Prostate gland (tissue), 2 donors: ENCODE results near the gene NEDD9. TPM values are rescaled to one million over a fixed set of nuclear protein-coding genes. Genes with fewer than 3 reads are reported as not detected.

Experiments used
- DNase-seq: peaks from one replicate; pipeline ENCODE4 v3.0.0-alpha.2; 2019; ENCODE audit warnings: low spot score
- H3K27ac ChIP-seq, 2 donors: fragments of 200-600 bp; sonication (generic); 2 replicates each; pipeline ENCODE4 v1.5.1; 2017 to 2019
- H3K27me3 ChIP-seq: fragments of 200-600 bp; sonication (generic); replicated peaks from 2 replicates; pipeline ENCODE4 v1.5.1; 2019; ENCODE audit not compliant: insufficient read depth
- H3K36me3 ChIP-seq, 2 donors: fragments of 200-600 bp; sonication (generic); 1 replicate in 1 of 2; 2 replicates in 1 of 2; pipeline versions ENCODE4 v1.5.1 to v1.8.1; 2017 to 2019
- H3K4me1 ChIP-seq: fragments of 200-600 bp; sonication (generic); replicated peaks from 2 replicates; pipeline ENCODE4 v1.5.1; 2019
- H3K4me3 ChIP-seq, 2 donors: fragments of 200-600 bp; sonication (generic); 2 replicates each; pipeline ENCODE4 v1.5.1; 2017 to 2019
- H3K9me3 ChIP-seq: fragments of 200-600 bp; sonication (generic); 2 replicates; pipeline ENCODE4 v1.5.1; 2017
- POLR2A ChIP-seq: fragments of 450-650 bp; IDR thresholded peaks from one replicate; pipeline ENCODE4 v1.6.1; 2016; ENCODE audit warnings: antibody characterized with exemption, mild to moderate bottlenecking
- POLR2AphosphoS5 ChIP-seq: sonication (generic); formaldehyde crosslinking; IDR thresholded peaks from one replicate; pipeline ENCODE4 v1.6.1; 2017; ENCODE audit warnings: antibody characterized with exemption
- WGBS: methylation state at CpG from one replicate; pipeline ENCODE4 v1.1.5; 2018; 5-methylcytosine and 5-hydroxymethylcytosine counted together
- intact Hi-C: fragments of 100-400 bp; cut with DNase I; formaldehyde crosslinking; loops from one replicate; pipeline ENCODE4 v1.14.2; 2022
- total RNA-seq, 2 donors: library from RNA; depleted of rRNA; stranded (reverse); fragments of >200 nt; gene quantifications; one replicate each; pipeline ENCODE4 v1.1.0, GENCODE V29; 2016
- TF ChIP-seq, protein P1 (sequence below), 4 experiments: fragments of 200-600 bp in 2 of 4; fragments of 450-650 bp in 2 of 4; sonication (generic) in 2 of 4; IDR thresholded peaks; 1 replicate in 3 of 4; 2 replicates in 1 of 4; pipeline ENCODE4 v1.5.1; 2016 to 2019; ENCODE audit warnings: antibody characterized with exemption in 4 of 4, mild to moderate bottlenecking in 2 of 4, moderate library complexity in 2 of 4

Gene NEDD9
- total RNA-seq, 2 donors from 2014 or later = 51.1 to 72.1 TPM

DNA sequence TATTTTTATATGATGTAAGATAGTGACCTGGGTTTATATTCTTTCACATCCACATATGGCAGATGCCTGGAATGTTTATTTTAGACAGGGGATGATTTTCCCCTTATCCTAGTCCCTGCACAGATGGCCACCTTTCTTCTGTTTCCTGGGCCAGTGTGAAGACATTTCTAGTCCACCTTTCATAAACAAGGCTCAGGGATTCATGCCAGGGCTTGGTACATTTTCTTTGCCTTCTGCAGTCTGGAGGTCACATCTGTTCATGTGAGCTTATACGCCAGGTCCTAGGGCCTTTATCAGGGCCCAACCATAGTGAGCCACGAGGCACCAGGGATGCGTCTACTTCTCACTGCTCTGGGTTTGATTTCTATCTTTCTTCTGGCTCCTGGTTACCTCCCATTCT, 82.9 kb downstream of the NEDD9 start:
- H3K27me3 ChIP-seq = no peaks in the 10 kb centered on the region
- H3K36me3 ChIP-seq = no peaks in the 10 kb centered on the region
- H3K4me3 ChIP-seq = no peak overlapping the region
- no peak for TF ChIP-seq POLR2A
- no peak for TF ChIP-seq POLR2AphosphoS5
- TF ChIP-seq, protein P1, sequence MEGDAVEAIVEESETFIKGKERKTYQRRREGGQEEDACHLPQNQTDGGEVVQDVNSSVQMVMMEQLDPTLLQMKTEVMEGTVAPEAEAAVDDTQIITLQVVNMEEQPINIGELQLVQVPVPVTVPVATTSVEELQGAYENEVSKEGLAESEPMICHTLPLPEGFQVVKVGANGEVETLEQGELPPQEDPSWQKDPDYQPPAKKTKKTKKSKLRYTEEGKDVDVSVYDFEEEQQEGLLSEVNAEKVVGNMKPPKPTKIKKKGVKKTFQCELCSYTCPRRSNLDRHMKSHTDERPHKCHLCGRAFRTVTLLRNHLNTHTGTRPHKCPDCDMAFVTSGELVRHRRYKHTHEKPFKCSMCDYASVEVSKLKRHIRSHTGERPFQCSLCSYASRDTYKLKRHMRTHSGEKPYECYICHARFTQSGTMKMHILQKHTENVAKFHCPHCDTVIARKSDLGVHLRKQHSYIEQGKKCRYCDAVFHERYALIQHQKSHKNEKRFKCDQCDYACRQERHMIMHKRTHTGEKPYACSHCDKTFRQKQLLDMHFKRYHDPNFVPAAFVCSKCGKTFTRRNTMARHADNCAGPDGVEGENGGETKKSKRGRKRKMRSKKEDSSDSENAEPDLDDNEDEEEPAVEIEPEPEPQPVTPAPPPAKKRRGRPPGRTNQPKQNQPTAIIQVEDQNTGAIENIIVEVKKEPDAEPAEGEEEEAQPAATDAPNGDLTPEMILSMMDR (IDR thresholded peaks at IDR 0.05) = no peak
- intact Hi-C loops = loop anchor here (10.0 kb wide), 1 partner anchor 425 kb away; no protein-coding TSS in a partner anchor
- no peaks in the 10 kb centered on the region for H3K4me1 ChIP-seq
- no peak for DNase-seq
- H3K27ac ChIP-seq = no peak overlapping the region
- 95% methylated on average over 3 of the region's 3 CpGs for WGBS
- no peaks in the 10 kb centered on the region for H3K9me3 ChIP-seq

DNA sequence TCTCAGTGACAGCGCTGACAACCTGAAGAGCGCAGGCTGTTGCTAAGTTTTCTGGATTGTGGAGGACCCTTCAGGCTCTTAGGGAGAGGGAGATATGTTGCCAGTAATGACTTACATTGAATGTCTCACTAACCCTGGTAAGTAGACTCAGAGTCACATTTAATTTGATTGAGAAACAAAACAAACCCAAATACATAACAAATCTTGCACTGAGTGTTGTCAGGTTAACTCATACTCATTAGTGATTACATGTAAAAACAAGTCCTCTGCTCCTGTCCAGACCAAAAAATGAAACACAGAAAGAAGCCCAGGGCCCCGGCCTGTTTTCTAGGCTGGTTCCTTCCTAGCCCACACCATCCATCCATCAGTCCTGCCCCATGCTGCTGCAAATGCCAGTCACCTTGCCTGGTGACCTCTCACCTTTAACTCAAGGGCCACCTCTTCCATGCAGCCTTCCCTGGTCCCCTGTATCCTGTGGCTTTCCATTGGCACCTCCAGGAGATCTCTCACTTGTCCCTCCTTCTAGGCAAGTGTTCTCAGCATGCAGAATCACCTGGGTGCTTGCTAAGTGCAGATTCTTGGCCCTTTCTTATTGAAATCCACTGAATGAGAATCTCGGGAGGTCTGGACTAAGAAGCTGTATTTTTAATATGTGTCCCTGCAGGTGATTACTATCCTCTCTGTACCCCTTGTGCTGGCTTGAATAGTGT, 86.2 kb downstream of the NEDD9 start:
- H3K4me1 ChIP-seq = no peaks in the 10 kb centered on the region
- intact Hi-C loops = loop anchor here (1.0 to 10.0 kb wide), 2 partner anchors 350 to 429 kb away; no protein-coding TSS in a partner anchor
- TF ChIP-seq, protein P1 (IDR thresholded peaks at IDR 0.05) = no peak
- no peak for TF ChIP-seq POLR2AphosphoS5
- TF ChIP-seq POLR2A = no peak
- 93% methylated on average over 4 of the region's 4 CpGs for WGBS
- H3K27me3 ChIP-seq = no peaks in the 10 kb centered on the region
- H3K9me3 ChIP-seq = no peaks in the 10 kb centered on the region
- H3K36me3 ChIP-seq = no peaks in the 10 kb centered on the region
- no peak overlapping the region for H3K27ac ChIP-seq
- DNase-seq = no peak
- H3K4me3 ChIP-seq = no peak overlapping the region

DNA sequence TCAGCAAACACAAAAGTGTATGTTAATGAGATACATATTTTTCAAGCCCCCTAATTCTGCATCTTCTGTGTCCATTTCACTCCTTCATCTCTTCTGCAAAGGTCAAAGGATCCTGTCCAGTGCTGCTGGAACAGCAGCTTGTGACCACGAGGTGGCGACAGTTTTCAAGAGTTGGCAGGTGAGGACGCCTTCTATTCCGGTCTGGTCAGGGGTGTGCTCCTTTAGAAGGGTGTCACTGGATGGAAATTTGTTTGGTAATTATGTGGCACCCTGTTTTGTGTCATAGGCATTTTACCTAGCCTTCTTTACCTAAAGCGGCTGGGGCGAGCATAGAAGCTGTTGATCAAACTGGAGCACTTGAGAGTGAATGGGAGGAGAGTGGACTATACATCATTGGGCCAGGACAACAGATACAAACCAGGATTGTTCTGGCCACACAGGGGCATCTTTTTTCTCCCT, 88.0 kb downstream of the NEDD9 start:
- Histone ChIP-seq H3K9me3 (no peaks in the 10 kb centered on the region), H3K4me1 (no peaks in the 10 kb centered on the region), H3K4me3 (no peak overlapping the region), H3K27me3 (no peaks in the 10 kb centered on the region), H3K36me3 (no peaks in the 10 kb centered on the region), H3K27ac (no peak overlapping the region)
- 19% methylated on average over 6 of the region's 6 CpGs for WGBS
- intact Hi-C loops = loop anchor here (10.0 kb wide), 1 partner anchor 430 kb away; no protein-coding TSS in a partner anchor
- TF ChIP-seq, protein P1 (IDR thresholded peaks at IDR 0.05) = peak; percentile 78 to 92 (median 86)
- TF ChIP-seq POLR2AphosphoS5 (peak; percentile 65), POLR2A (no peak)
- DNase-seq = peak; percentile 78

DNA sequence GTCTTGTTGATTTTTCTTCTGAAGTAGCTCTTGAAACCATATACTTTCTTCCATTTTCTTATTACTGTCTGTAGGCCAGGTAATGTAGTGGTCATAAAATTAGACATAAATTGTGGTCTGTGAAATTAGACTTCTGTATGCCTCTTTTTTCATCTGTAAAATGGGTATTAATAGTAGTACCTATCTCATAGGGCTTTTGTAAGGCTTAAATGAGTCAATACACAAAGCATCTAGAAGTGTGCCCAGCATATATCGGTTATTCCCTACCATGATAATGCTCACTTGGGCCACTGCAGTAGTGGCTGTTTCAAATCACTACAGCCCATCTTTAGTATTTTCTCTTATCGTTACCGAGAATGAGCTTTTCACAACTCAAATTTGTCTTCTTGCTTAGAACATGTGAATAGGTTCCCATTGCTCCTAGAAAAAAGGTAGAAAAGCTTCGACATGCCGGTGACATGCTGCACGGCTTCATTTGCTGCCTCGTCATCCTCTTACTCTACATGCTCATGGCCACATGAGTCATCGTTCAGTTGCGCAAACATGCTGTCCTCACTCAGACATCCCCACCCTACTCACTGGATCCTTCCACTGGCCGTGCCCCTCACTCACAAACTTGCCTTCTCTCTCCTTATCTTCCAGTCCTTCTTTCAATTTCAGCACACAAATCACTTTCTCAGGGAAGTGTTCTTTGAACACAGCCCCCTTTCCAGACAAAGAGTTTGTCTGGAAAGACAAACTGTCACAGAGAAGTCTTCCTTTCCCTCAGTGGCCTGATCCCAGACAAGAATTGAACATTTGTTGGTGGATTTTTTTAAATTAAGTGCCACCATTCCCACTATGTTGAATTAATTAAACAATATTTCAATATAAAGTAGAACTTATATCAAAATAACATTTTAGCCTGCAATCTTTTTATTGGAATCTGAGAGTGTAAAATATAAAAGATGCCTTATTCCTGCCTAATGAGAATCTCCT, 88.8 kb downstream of the NEDD9 start:
- no peaks in the 10 kb centered on the region for H3K36me3 ChIP-seq
- intact Hi-C loops = loop anchor here (10.0 kb wide), 1 partner anchor 431 kb away; no protein-coding TSS in a partner anchor
- no peaks in the 10 kb centered on the region for H3K27me3 ChIP-seq
- H3K9me3 ChIP-seq = no peaks in the 10 kb centered on the region
- TF ChIP-seq POLR2A = no peak
- TF ChIP-seq POLR2AphosphoS5 = no peak
- TF ChIP-seq, protein P1 (IDR thresholded peaks at IDR 0.05) = no peak
- peak; percentile 11 for DNase-seq
- no peak overlapping the region for H3K4me3 ChIP-seq
- 81% methylated on average over 10 of the region's 10 CpGs for WGBS
- no peaks in the 10 kb centered on the region for H3K4me1 ChIP-seq
- no peak overlapping the region for H3K27ac ChIP-seq
